ENCODE measurements around the gene ASPRV1.

DNA sequence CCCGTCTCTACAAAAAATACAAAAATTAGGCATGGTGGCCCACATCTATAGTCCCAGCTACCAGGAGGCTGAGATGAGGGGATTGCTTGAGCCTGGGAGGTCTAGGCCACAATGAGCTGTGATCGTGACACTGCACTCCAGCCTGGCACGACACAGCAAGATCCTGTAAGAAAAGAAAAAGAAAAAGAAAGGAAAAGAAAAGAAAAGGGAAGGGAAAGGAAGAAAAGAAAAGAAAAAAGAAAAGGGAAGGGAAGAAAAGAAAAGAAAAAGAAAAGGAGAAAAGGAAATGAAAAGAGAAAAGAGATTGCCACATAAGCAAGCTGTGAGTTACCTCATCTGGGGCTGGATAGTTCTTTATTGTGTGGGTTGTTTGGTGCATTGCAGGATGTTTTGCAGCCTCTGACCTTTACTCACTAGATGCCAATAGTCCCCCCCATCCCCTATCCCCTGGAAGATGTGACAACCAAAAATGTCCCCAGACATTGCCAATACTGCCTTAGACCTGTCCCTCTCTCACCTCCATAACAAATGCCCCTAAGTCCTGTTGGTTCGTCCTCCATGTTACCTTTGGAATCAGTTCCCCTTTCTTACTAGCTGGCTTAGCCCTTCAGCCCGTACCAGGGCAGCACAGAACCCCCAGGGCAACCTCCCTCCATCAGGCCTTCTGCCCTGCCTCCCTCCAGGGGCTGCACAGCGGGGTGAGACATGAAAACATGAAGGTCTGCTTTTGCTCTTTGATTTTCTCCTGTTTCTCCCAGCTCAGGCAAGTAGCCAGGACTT, 8.9 kb downstream of the ASPRV1 start:
- TF ChIP-seq, protein P1, sequence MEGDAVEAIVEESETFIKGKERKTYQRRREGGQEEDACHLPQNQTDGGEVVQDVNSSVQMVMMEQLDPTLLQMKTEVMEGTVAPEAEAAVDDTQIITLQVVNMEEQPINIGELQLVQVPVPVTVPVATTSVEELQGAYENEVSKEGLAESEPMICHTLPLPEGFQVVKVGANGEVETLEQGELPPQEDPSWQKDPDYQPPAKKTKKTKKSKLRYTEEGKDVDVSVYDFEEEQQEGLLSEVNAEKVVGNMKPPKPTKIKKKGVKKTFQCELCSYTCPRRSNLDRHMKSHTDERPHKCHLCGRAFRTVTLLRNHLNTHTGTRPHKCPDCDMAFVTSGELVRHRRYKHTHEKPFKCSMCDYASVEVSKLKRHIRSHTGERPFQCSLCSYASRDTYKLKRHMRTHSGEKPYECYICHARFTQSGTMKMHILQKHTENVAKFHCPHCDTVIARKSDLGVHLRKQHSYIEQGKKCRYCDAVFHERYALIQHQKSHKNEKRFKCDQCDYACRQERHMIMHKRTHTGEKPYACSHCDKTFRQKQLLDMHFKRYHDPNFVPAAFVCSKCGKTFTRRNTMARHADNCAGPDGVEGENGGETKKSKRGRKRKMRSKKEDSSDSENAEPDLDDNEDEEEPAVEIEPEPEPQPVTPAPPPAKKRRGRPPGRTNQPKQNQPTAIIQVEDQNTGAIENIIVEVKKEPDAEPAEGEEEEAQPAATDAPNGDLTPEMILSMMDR (IDR thresholded peaks at IDR 0.05), result no peak
- TF ChIP-seq SMC3 (IDR thresholded peaks at IDR 0.05), result no peak
- no peak for TF ChIP-seq MAZ (IDR thresholded peaks at IDR 0.05; ENCODE audit: borderline replicate concordance, low read depth, low read length)
- no peak for TF ChIP-seq JUN (IDR thresholded peaks at IDR 0.05)
- TF ChIP-seq CHD2 (IDR thresholded peaks at IDR 0.05; ENCODE audit: low read length, partially characterized antibody), result no peak
